Activated naive CD8-positive, alpha-beta T cell treated with anti-CD3 and anti-CD28 coated beads for 36 hours (primary cell): ENCODE measurements around the gene RAB37. TPM values are rescaled to one million over a fixed set of nuclear protein-coding genes. Genes with fewer than 3 reads are reported as not detected.

ENCODE experiments used
- DNase-seq: peaks from one replicate; pipeline ENCODE4 v3.0.0; 2021
- H3K27ac Mint-ChIP-seq: one replicate; pipeline ENCODE4 v1.8.0; 2022; ENCODE audit warnings: mild to moderate bottlenecking, moderate library complexity, mixed read lengths
- H3K27me3 Mint-ChIP-seq: one replicate; pipeline ENCODE4 v1.8.0; 2022; ENCODE audit warnings: mild to moderate bottlenecking, mixed read lengths
- H3K36me3 Mint-ChIP-seq: one replicate; pipeline ENCODE4 v1.8.0; 2021; ENCODE audit warnings: mild to moderate bottlenecking, mixed read lengths
- H3K4me1 Mint-ChIP-seq: one replicate; pipeline ENCODE4 v1.8.0; 2021; ENCODE audit warnings: mixed read lengths
- H3K4me3 Mint-ChIP-seq: one replicate; pipeline ENCODE4 v1.8.0; 2022; ENCODE audit warnings: mild to moderate bottlenecking, moderate library complexity, mixed read lengths
- H3K9me3 Mint-ChIP-seq: one replicate; pipeline ENCODE4 v1.8.0; 2022; ENCODE audit warnings: mixed read lengths
- total RNA-seq, 2 experiments: library from RNA; stranded (reverse); gene quantifications; one replicate each; pipeline ENCODE4 v1.2.3, GENCODE V29; 2021

Gene RAB37
- total RNA-seq, 2 experiments from 2014 or later: 1.8 TPM

DNA sequence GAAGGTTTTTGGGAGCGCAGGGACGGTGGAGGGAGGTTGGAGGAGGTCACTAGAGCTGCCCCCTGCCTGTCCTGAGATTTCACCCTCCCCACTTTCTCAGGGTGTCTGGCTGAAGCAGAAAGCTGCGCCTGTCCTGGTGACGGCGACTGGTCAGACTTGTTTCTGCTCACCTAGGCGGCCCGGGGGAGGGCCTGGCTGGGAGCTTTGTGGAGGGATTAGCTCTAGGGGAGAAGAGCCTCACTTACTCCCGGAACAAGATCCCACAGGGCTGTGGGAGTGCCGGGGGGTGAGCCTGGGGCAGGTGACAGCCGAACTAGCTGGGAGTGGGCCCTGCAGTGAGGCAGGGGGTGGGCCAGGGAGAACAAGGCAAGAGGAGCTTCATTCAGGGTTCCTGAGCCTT is 22.9 kb downstream of the RAB37 start:
- Mint-ChIP-seq H3K36me3 (peaks cover 6% of the 10 kb centered on the region), H3K4me3 (no peak overlapping the region)

DNA sequence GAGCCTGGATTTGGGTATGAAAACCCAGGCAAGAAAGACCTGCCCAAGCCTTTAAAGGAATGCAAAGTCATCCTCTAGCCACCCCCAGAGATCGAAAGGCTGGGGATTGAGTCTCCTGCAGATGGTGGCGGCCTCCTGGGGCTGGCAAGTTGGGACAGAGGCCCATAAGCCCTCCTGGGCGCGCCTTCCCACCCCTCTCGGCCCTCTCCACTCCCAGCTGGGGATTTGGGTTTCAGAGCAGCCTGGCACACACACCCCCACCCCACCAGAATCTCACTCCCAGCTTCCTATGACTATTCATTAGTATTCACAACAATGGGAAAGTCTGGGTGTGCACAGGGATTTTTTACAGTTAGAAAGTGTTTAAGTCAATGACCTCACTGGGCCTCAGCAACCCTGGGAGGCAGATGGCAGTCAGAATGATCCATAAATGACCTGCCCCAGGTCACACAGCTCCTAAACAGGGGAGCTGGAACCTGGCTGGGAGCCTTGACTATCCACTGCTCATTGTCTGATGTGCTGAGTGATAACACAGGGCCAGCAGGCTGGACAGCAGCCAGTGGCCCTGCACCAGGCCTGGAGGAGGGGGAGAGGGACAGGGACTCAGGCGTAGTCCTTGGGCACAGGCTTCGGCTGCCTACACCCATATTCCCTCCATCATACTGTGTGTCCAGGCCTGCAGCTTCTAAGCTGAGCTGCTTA is 23.5 kb downstream of the RAB37 start:
- H3K9me3 Mint-ChIP-seq: no peaks in the 10 kb centered on the region
- H3K27me3 Mint-ChIP-seq: no peaks in the 10 kb centered on the region
- peaks cover 6% of the 10 kb centered on the region for H3K36me3 Mint-ChIP-seq
- no peak overlapping the region for H3K4me3 Mint-ChIP-seq
- peaks cover 53% of the 10 kb centered on the region for H3K4me1 Mint-ChIP-seq
- DNase-seq: no peak
- peak overlapping the region; percentile 45 for H3K27ac Mint-ChIP-seq

More for the DNA sequence above, 22.9 kb downstream of the RAB37 start:
- DNase-seq: no peak
- no peaks in the 10 kb centered on the region for H3K9me3 Mint-ChIP-seq
- peaks cover 59% of the 10 kb centered on the region for H3K4me1 Mint-ChIP-seq
- H3K27ac Mint-ChIP-seq: peak overlapping the region; percentile 68
- H3K27me3 Mint-ChIP-seq: no peaks in the 10 kb centered on the region

DNA sequence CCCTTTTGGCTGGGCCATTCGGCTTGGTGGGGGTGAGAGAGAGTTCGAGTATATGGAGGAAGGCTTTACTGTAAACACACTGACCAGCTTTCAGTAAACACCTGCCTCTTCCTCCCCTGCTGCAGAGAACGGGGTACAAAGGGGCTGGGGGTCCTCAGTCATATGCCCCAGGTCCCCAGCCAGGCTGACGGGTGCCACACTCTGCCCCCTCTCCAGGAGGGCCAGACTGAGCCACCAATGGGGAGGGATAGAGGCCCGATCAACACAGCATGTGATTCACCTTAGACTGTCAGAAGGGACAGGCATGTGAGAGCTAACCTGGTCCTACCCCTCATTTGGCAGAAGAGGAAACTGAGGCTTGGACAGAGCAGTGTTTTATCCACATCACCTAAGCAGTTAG is 24.4 kb downstream of the RAB37 start:
- peaks cover 12% of the 10 kb centered on the region for H3K36me3 Mint-ChIP-seq
- H3K27me3 Mint-ChIP-seq: no peaks in the 10 kb centered on the region
- H3K4me1 Mint-ChIP-seq: peaks cover 52% of the 10 kb centered on the region
- H3K9me3 Mint-ChIP-seq: no peaks in the 10 kb centered on the region
- DNase-seq: no peak
- no peak overlapping the region for H3K4me3 Mint-ChIP-seq
- peak overlapping the region; percentile 66 for H3K27ac Mint-ChIP-seq

DNA sequence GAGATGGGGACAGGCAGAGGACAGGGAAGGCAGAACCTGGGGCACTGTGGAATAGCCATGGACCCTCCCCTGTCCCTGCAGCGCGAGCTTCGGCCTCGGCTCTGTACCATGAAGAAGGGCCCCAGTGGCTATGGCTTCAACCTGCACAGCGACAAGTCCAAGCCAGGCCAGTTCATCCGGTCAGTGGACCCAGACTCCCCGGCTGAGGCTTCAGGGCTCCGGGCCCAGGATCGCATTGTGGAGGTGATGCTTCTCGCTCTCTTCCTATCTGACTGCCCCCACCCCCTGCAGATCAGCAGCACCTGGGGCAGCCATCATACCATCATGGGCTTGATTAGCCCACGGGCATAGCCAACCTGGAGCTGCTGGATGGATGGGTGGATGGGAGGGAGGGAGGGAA is 24.9 kb downstream of the RAB37 start:
- Mint-ChIP-seq H3K36me3 (peaks cover 13% of the 10 kb centered on the region), H3K27ac (no peak overlapping the region), H3K27me3 (no peaks in the 10 kb centered on the region), H3K9me3 (no peaks in the 10 kb centered on the region), H3K4me3 (no peak overlapping the region), H3K4me1 (peaks cover 47% of the 10 kb centered on the region)
- DNase-seq: no peak

DNA sequence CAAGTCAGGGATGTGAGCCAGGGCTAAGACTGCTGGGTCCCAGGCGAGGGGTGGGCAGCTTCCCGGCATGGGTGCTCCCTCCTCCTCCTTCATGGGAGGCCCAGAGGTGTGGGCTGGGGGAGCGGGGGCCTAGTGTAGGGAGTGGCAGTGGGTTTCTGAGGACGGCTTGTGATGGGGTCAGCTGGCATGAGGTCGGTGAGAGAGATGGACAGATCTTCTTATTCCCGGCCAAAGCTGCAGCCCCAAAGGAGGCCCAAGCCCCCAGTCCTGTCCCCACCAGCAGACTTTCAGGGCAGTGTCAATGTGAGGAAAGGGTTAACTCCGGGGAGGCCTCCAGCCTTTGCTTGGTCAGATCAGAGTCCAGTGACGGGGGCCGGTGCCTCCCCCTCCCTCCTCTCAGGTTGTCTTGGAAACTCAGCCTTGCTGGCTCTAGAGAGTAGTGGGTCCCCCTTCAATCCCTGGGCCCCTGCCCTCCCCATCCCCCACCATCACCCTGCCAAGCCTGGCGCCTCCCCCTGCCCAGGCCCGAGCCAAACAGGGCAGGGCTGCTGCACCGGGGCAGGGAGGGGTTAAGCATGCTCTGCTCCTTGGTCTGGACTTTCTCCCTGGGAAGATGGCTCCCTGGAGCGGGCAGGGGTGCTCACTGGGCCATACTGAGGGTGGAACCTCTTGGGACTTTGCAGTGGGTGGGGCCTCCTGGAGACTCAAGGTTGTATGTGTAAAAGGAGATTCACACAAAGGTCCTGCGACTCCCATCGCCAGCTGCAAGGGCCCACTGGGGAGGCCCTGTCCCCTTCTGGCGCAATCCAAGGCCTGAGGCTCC is 26.7 kb downstream of the RAB37 start:
- Mint-ChIP-seq H3K4me1 (peaks cover 30% of the 10 kb centered on the region), H3K36me3 (peaks cover 15% of the 10 kb centered on the region), H3K27ac (no peak overlapping the region), H3K27me3 (no peaks in the 10 kb centered on the region), H3K4me3 (no peak overlapping the region), H3K9me3 (no peaks in the 10 kb centered on the region)
- no peak for DNase-seq

DNA sequence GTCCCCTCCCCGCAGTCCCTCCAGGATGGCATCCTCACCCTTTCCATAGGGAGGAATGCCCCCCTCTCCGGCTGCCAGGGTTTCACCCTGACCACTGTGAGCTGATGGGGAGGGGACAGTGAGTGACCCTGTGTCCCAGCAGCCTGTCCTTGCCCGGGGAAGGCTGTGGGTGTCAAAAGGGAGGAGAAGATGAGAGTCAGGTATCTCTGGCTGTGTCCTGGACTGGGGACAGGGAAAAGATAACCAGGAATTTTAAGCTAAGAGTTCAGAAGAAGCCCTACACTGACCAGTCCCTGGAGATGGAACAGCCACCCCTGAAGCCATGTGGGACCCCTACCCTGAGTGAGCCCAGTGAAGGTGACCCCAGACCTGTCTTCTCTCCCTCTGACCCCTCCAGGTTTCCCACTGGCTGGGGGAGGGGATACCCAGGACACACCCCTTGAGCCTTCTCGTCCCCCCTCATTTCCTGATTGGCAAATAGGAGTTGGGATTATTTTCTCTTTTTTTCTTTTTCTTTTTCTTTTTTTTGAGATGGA is 27.8 kb downstream of the RAB37 start:
- DNase-seq: no peak
- Mint-ChIP-seq H3K27me3 (no peaks in the 10 kb centered on the region), H3K27ac (no peak overlapping the region), H3K4me1 (peaks cover 20% of the 10 kb centered on the region), H3K4me3 (no peak overlapping the region), H3K36me3 (peaks cover 15% of the 10 kb centered on the region), H3K9me3 (no peaks in the 10 kb centered on the region)

DNA sequence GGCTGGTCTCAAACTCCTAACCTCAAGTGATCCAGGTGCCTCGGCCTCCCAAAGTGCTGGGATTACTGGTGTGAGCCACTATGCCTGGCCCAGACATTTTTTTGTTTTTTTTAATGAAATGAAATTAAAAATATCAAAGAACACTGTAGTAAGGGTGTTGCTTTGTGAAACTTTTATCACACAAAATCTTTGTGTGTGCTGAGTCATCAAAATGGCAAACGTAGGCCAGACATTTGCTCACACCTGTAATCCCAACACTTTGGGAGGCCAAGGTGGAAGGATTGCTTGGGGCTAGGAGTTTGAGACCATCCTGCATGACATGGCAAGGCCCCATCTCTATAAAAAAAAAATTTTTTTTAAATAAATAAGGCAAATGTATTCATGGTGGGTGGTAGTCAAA is 29.4 kb downstream of the RAB37 start:
- Mint-ChIP-seq H3K4me3 (no peak overlapping the region), H3K4me1 (peaks cover 16% of the 10 kb centered on the region), H3K36me3 (peaks cover 19% of the 10 kb centered on the region), H3K27me3 (no peaks in the 10 kb centered on the region), H3K27ac (peak overlapping the region; percentile 54), H3K9me3 (no peaks in the 10 kb centered on the region)
- DNase-seq: no peak

DNA sequence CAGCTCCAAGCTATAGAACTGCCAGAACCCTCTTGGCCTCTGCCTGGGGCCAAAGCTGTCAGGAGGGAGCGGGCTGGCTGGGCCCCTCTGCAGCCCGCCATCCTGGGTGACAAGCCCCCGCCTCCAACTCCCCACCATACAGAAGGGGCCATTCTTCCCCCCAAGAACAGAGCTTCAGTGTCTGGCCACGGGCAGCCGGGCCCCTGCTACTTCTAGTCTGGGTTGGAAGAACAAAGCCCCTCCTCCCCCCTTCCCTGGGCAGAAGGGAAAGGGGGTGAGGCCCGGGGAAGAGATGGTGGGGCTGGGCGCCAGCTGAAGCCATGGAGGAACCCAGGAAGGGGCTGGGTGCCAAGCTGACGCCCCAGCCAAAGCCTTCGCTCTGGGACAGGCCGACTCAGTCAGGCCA is 30.1 kb downstream of the RAB37 start:
- H3K27me3 Mint-ChIP-seq: no peaks in the 10 kb centered on the region
- H3K9me3 Mint-ChIP-seq: no peaks in the 10 kb centered on the region
- peaks cover 14% of the 10 kb centered on the region for H3K4me1 Mint-ChIP-seq
- H3K36me3 Mint-ChIP-seq: peaks cover 19% of the 10 kb centered on the region
- DNase-seq: no peak
- no peak overlapping the region for H3K4me3 Mint-ChIP-seq
- H3K27ac Mint-ChIP-seq: peak overlapping the region; percentile 57

DNA sequence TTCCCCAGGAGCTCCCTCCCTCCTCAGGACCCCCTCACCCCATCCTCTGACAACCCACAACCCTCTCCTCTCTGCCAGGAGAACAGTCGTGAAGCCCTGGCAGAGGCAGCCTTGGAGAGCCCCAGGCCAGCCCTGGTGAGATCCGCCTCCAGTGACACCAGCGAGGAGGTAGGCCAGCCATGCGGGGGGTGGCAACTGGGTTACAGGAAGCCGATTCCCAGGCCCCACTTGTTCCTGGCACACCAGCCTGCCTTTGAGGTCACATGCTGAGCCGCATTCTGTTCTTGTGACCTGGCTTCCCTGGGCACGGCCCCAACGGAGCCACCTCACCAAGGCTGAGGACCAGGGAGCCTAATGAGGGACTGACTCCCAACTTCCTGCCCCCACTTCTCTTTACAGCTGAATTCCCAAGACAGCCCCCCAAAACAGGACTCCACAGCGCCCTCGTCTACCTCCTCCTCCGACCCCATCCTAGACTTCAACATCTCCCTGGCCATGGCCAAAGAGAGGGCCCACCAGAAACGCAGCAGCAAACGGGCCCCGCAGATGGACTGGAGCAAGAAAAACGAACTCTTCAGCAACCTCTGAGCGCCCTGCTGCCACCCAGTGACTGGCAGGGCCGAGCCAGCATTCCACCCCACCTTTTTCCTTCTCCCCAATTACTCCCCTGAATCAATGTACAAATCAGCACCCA is 31.2 kb downstream of the RAB37 start:
- Mint-ChIP-seq H3K4me3 (no peak overlapping the region), H3K36me3 (peaks cover 22% of the 10 kb centered on the region), H3K27ac (peak overlapping the region; percentile 63), H3K9me3 (no peaks in the 10 kb centered on the region), H3K4me1 (peaks cover 17% of the 10 kb centered on the region), H3K27me3 (no peaks in the 10 kb centered on the region)
- no peak for DNase-seq

DNA sequence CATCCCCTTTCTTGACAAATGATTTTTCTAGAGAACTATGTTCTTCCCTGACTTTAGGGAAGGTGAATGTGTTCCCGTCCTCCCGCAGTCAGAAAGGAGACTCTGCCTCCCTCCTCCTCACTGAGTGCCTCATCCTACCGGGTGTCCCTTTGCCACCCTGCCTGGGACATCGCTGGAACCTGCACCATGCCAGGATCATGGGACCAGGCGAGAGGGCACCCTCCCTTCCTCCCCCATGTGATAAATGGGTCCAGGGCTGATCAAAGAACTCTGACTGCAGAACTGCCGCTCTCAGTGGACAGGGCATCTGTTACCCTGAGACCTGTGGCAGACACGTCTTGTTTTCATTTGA is 31.7 kb downstream of the RAB37 start:
- Mint-ChIP-seq H3K27ac (peak overlapping the region; percentile 63), H3K9me3 (no peaks in the 10 kb centered on the region), H3K4me3 (no peak overlapping the region), H3K27me3 (no peaks in the 10 kb centered on the region), H3K4me1 (peaks cover 18% of the 10 kb centered on the region), H3K36me3 (peaks cover 22% of the 10 kb centered on the region)
- no peak for DNase-seq

DNA sequence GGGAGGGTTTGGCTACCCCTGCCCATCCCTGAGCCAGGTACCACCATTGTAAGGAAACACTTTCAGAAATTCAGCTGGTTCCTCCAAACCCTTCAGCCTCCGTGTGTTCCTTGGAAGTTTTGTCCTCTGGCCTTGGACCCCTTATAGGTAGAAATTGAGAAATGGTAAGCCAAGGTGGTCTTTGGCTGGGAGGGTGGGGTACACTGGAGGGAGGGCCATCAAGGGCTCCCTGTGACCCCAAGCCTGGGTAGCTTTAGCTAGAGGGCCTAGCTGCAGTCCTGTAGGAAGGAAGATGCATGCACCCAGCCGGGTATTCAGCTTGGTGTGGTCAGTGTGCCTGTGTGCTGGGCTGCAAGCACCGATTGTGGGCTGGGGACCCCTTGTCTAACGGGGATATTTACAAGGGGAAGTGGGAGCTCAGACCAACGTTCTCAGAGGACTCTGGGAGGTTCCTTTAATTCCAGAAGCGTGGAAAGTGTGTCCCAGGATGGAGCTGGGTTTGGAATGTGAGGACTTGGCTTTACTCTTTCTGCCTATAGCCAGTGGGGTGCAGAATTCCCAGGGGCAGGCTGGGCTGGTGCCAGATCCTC is 32.3 kb downstream of the RAB37 start:
- peak overlapping the region; percentile 52 for H3K27ac Mint-ChIP-seq
- H3K4me1 Mint-ChIP-seq: peaks cover 22% of the 10 kb centered on the region
- no peak overlapping the region for H3K4me3 Mint-ChIP-seq
- H3K27me3 Mint-ChIP-seq: no peaks in the 10 kb centered on the region
- H3K9me3 Mint-ChIP-seq: no peaks in the 10 kb centered on the region
- DNase-seq: no peak
- peaks cover 25% of the 10 kb centered on the region for H3K36me3 Mint-ChIP-seq

DNA sequence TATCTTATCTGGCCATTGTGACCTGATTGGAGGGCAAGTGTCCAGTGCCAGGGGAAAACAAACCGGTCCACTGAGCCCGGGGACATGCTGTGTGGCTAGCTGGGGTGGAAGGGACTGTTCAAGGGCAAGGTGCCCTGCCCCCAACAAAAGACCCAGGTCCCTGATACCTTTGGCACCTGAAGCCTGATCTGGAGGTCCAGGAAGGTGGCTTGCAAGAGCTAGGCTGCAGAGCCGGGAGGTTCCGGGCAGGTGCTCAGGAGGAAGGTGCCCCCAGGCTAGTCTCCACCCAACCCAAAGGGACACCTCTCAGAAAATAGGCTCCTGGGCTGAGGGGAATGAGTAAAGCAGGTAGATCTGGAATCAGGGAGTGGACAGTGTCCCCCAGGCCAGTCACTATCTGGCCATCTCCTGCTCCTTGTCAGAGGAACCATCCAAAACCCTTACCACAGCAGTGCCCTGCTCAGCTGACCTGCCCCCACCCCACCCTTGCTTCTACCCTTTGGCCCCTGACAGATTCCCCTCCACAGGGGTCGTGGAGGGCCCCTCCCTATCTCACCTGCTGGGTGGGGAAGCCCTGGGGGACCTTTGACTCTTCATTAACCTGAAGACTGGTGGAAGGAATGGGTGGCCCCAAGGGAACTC is 32.9 kb downstream of the RAB37 start:
- Mint-ChIP-seq H3K36me3 (peaks cover 22% of the 10 kb centered on the region), H3K27ac (peak overlapping the region; percentile 39), H3K4me3 (no peak overlapping the region), H3K9me3 (no peaks in the 10 kb centered on the region), H3K27me3 (no peaks in the 10 kb centered on the region), H3K4me1 (peaks cover 22% of the 10 kb centered on the region)
- no peak for DNase-seq

DNA sequence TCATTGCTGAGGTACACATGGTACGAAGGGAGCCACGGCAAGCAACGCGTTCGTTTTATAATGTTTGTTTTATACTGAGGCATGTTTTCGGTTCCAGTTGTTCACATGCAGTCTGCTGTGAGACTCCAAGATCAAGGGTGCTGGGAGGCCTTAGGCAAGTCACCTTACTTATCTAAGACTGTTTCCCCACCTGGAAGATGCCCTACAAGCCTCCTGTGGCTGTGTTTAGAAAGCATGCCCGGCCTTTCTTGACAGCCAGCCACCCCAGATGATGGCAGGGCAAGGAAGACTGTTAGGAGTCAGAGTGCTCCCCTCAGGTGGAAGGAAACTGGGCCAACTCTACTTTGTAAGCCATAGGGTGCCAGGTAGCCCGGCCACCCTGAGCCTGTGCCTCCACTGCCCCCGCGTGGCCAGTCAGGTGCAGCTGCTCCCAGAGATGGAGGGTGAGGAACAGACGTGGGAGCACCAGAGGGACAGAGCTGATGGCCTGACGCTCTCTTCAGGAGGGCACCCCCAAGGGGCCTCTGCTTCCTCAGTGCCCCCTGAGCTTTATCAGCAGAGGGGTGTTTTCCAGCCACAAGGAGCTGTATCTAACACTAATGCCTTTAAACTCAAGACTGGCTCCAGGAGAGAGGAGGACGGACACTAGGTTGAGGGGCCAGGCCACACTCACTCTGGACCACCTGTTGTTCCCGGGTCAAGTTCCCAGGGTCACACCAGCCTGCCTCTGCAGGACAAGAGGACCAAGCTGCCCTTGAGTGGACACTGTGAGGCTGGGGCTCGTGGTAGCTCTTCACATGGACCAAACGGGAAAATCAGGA is 33.7 kb downstream of the RAB37 start:
- Mint-ChIP-seq H3K27ac (peak overlapping the region; percentile 39), H3K36me3 (peaks cover 25% of the 10 kb centered on the region), H3K9me3 (no peaks in the 10 kb centered on the region), H3K4me1 (peaks cover 29% of the 10 kb centered on the region), H3K4me3 (no peak overlapping the region), H3K27me3 (no peaks in the 10 kb centered on the region)
- peak; percentile 70 for DNase-seq
